ENCODE measurements around the gene PPP6R2. TPM values are rescaled to one million over a fixed set of nuclear protein-coding genes. Genes with fewer than 3 reads are reported as not detected.

The PPP6R2 gene
- polyA plus RNA-seq, 1 donor from 2014 or later = 85.4 TPM

DNA sequence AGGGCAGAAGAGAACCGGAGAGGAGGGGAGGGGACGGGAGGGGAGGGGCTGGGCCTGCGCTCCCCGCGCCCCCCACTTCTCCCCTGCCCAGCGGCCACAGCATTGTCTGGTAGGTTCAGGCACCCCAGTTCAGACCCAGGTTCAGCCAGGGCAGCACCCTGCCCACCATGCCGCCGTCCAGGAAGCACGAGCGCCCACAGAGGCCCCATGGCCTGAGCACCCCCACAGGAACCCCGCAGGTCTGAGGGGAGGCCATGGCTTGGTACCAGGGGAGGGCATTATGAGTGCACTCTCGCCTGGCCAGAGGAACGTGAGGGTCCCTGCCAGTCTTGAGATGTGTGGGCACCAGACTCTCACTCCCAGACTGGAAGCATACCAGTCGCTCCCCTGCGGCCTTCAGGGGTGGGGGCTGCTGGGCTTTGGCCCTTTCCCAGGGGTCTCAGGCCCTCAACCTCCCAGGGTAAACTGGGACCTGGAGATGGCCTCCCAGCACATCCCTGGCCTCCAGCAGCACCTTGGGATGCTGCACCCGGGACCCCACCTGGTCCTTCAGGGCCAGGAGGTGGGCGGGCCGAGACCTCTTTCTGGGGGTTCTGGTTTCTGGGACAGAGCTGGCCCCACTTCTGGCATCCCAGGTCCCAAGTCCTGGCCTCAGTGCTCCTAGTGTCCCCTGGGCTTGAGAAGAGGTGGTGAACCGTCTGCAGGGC lies 35.1 kb upstream of the PPP6R2 start:
- H3K9me2 ChIP-seq (ENCODE audit: insufficient read depth, low read length) = no peaks in the 10 kb centered on the region
- H3K9ac ChIP-seq (ENCODE audit: low read length) = no peak overlapping the region
- no peak overlapping the region for H3K27ac ChIP-seq (ENCODE audit: low read length)
- H3K36me3 ChIP-seq (ENCODE audit: insufficient read depth, low read length) = no peaks in the 10 kb centered on the region
- H3K4me2 ChIP-seq (ENCODE audit: low read length) = no peak overlapping the region
- peaks cover 5% of the 10 kb centered on the region for H4K20me1 ChIP-seq (ENCODE audit: insufficient read depth)
- H3K9me3 ChIP-seq (ENCODE audit: low read length) = no peaks in the 10 kb centered on the region
- H3K4me3 ChIP-seq (ENCODE audit: low read length) = no peak overlapping the region
- H2AFZ ChIP-seq (ENCODE audit: low read depth, low read length) = no peak overlapping the region
- no peaks in the 10 kb centered on the region for H3F3A ChIP-seq (ENCODE audit: insufficient read depth, low read length, poor library complexity, severe bottlenecking)
- no peak for TF ChIP-seq EP300 (conservative IDR thresholded peaks at IDR 0.05; ENCODE audit: poor library complexity, severe bottlenecking)
- no peak for TF ChIP-seq TAF1 (IDR thresholded peaks at IDR 0.05; ENCODE audit: low read depth)
- TF ChIP-seq, protein P1, sequence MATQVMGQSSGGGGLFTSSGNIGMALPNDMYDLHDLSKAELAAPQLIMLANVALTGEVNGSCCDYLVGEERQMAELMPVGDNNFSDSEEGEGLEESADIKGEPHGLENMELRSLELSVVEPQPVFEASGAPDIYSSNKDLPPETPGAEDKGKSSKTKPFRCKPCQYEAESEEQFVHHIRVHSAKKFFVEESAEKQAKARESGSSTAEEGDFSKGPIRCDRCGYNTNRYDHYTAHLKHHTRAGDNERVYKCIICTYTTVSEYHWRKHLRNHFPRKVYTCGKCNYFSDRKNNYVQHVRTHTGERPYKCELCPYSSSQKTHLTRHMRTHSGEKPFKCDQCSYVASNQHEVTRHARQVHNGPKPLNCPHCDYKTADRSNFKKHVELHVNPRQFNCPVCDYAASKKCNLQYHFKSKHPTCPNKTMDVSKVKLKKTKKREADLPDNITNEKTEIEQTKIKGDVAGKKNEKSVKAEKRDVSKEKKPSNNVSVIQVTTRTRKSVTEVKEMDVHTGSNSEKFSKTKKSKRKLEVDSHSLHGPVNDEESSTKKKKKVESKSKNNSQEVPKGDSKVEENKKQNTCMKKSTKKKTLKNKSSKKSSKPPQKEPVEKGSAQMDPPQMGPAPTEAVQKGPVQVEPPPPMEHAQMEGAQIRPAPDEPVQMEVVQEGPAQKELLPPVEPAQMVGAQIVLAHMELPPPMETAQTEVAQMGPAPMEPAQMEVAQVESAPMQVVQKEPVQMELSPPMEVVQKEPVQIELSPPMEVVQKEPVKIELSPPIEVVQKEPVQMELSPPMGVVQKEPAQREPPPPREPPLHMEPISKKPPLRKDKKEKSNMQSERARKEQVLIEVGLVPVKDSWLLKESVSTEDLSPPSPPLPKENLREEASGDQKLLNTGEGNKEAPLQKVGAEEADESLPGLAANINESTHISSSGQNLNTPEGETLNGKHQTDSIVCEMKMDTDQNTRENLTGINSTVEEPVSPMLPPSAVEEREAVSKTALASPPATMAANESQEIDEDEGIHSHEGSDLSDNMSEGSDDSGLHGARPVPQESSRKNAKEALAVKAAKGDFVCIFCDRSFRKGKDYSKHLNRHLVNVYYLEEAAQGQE (IDR thresholded peaks at IDR 0.05; ENCODE audit: borderline replicate concordance) = no peak
- no peak for TF ChIP-seq MXI1 (conservative IDR thresholded peaks at IDR 0.05; ENCODE audit: poor library complexity, severe bottlenecking)
- TF ChIP-seq, protein P2, sequence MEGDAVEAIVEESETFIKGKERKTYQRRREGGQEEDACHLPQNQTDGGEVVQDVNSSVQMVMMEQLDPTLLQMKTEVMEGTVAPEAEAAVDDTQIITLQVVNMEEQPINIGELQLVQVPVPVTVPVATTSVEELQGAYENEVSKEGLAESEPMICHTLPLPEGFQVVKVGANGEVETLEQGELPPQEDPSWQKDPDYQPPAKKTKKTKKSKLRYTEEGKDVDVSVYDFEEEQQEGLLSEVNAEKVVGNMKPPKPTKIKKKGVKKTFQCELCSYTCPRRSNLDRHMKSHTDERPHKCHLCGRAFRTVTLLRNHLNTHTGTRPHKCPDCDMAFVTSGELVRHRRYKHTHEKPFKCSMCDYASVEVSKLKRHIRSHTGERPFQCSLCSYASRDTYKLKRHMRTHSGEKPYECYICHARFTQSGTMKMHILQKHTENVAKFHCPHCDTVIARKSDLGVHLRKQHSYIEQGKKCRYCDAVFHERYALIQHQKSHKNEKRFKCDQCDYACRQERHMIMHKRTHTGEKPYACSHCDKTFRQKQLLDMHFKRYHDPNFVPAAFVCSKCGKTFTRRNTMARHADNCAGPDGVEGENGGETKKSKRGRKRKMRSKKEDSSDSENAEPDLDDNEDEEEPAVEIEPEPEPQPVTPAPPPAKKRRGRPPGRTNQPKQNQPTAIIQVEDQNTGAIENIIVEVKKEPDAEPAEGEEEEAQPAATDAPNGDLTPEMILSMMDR (IDR thresholded peaks at IDR 0.05; ENCODE audit: poor library complexity, severe bottlenecking) = no peak
- no peak for TF ChIP-seq SMC3 (conservative IDR thresholded peaks at IDR 0.05; ENCODE audit: poor library complexity)
- no peak for TF ChIP-seq RAD21 (conservative IDR thresholded peaks at IDR 0.05)
- no peak for TF ChIP-seq POLR2AphosphoS5 (IDR thresholded peaks at IDR 0.05)
- TF ChIP-seq EZH2 (IDR thresholded peaks at IDR 0.05; ENCODE audit: borderline replicate concordance, insufficient read depth, low read length, poor library complexity, severe bottlenecking) = no peak
- H3K79me2 ChIP-seq (replicated peaks; ENCODE audit: insufficient read depth, low read length) = peaks cover 33% of the 10 kb centered on the region
- H3K27me3 ChIP-seq (ENCODE audit: insufficient read depth, low read depth, low read length) = no peaks in the 10 kb centered on the region

- Histone ChIP-seq H2AFZ (ENCODE audit: low read depth, low read length) (no peak overlapping the region), H3K4me3 (ENCODE audit: low read length) (no peak overlapping the region), H3K27me3 (ENCODE audit: insufficient read depth, low read depth, low read length) (no peaks in the 10 kb centered on the region), H3K79me2 (replicated peaks; ENCODE audit: insufficient read depth, low read length) (peaks cover 28% of the 10 kb centered on the region), H3F3A (ENCODE audit: insufficient read depth, low read length, poor library complexity, severe bottlenecking) (no peaks in the 10 kb centered on the region), H3K27ac (ENCODE audit: low read length) (no peak overlapping the region), H3K9me3 (ENCODE audit: low read length) (no peaks in the 10 kb centered on the region), H3K9ac (ENCODE audit: low read length) (no peak overlapping the region), H4K20me1 (ENCODE audit: insufficient read depth) (no peaks in the 10 kb centered on the region), H3K9me2 (ENCODE audit: insufficient read depth, low read length) (no peaks in the 10 kb centered on the region), H3K4me2 (ENCODE audit: low read length) (no peak overlapping the region), H3K36me3 (ENCODE audit: insufficient read depth, low read length) (no peaks in the 10 kb centered on the region)
- TF ChIP-seq, protein P1 (IDR thresholded peaks at IDR 0.05; ENCODE audit: borderline replicate concordance) = no peak
- TF ChIP-seq EZH2 (IDR thresholded peaks at IDR 0.05; ENCODE audit: borderline replicate concordance, insufficient read depth, low read length, poor library complexity, severe bottlenecking) (no peak), POLR2AphosphoS5 (IDR thresholded peaks at IDR 0.05) (no peak), RAD21 (conservative IDR thresholded peaks at IDR 0.05) (no peak), SMC3 (conservative IDR thresholded peaks at IDR 0.05; ENCODE audit: poor library complexity) (no peak), EP300 (conservative IDR thresholded peaks at IDR 0.05; ENCODE audit: poor library complexity, severe bottlenecking) (no peak), MXI1 (conservative IDR thresholded peaks at IDR 0.05; ENCODE audit: poor library complexity, severe bottlenecking) (no peak), TAF1 (IDR thresholded peaks at IDR 0.05; ENCODE audit: low read depth) (no peak)
- TF ChIP-seq, protein P2 (IDR thresholded peaks at IDR 0.05; ENCODE audit: poor library complexity, severe bottlenecking) = no peak
Measured at GRCh38 chr22:50308597-50308935, 34.6 kb upstream of the PPP6R2 start.

Data from neural cell (in vitro differentiated cells).